PFSK-1 (cell line): ENCODE data around the gene POLR1D.

Experiments
- FOXP2 ChIP-seq: optimal IDR thresholded peaks from 2 replicates; pipeline ENCODE3; 2011; ENCODE audit warnings: borderline replicate concordance, control low read depth, inconsistent platforms; ENCODE audit not compliant: insufficient read depth; ENCODE audit errors: extremely low read length, extremely low read depth
- POLR2AphosphoS5 ChIP-seq: IDR thresholded peaks from 2 replicates; pipeline ENCODE4 v1.6.1; 2012; ENCODE audit warnings: low read depth, mild to moderate bottlenecking, control low read depth, low read length, moderate library complexity
- SIN3A ChIP-seq: IDR thresholded peaks from 2 replicates; pipeline ENCODE4 v1.6.1; 2012; ENCODE audit warnings: mild to moderate bottlenecking, low read length, moderate library complexity, borderline replicate concordance; ENCODE audit not compliant: insufficient read depth
- TAF1 ChIP-seq: IDR thresholded peaks from 2 replicates; pipeline ENCODE4 v1.6.1; 2012; ENCODE audit warnings: low read length, control low read depth, borderline replicate concordance; ENCODE audit not compliant: insufficient read depth
- TF ChIP-seq, protein P1 (sequence below), 2 experiments: IDR thresholded peaks; 2 replicates each; pipeline versions ENCODE4 v1.6.1 to v1.8.0; 2011 to 2012; ENCODE audit warnings: low read depth in 2 of 2, low read length in 2 of 2, control low read depth in 1 of 2, inconsistent platforms in 1 of 2, mild to moderate bottlenecking in 1 of 2, moderate library complexity in 1 of 2; ENCODE audit not compliant: insufficient read depth in 1 of 2

POLR1D gene

DNA sequence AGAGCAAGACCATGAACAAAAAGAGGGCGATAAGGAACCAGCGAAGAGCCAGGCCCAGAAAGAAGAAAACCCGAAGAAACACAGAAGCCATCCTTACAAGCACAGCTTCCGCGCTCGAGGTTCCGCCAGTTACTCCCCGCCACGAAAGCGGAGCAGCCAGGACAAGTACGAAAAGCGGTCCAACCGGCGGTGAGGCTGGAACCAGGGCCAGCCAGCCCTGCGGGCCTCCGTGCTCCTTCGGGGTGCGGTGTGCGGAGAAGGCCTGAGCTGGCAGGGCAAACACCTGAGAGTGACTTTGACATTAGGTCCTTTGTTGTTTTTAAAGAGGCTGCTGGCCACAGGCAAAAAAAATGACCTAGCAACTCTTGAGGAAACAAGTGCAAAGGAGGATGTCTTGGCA lies 44.1 kb downstream of the POLR1D start:
- TF ChIP-seq POLR2AphosphoS5 = no peak
- TF ChIP-seq TAF1 = no peak
- no peak for TF ChIP-seq FOXP2
- TF ChIP-seq, protein P1, sequence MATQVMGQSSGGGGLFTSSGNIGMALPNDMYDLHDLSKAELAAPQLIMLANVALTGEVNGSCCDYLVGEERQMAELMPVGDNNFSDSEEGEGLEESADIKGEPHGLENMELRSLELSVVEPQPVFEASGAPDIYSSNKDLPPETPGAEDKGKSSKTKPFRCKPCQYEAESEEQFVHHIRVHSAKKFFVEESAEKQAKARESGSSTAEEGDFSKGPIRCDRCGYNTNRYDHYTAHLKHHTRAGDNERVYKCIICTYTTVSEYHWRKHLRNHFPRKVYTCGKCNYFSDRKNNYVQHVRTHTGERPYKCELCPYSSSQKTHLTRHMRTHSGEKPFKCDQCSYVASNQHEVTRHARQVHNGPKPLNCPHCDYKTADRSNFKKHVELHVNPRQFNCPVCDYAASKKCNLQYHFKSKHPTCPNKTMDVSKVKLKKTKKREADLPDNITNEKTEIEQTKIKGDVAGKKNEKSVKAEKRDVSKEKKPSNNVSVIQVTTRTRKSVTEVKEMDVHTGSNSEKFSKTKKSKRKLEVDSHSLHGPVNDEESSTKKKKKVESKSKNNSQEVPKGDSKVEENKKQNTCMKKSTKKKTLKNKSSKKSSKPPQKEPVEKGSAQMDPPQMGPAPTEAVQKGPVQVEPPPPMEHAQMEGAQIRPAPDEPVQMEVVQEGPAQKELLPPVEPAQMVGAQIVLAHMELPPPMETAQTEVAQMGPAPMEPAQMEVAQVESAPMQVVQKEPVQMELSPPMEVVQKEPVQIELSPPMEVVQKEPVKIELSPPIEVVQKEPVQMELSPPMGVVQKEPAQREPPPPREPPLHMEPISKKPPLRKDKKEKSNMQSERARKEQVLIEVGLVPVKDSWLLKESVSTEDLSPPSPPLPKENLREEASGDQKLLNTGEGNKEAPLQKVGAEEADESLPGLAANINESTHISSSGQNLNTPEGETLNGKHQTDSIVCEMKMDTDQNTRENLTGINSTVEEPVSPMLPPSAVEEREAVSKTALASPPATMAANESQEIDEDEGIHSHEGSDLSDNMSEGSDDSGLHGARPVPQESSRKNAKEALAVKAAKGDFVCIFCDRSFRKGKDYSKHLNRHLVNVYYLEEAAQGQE (IDR thresholded peaks at IDR 0.05; ENCODE audit: insufficient read depth in 1 of 2, low read depth in 2 of 2, low read length in 2 of 2) = no peak
- no peak for TF ChIP-seq SIN3A

DNA sequence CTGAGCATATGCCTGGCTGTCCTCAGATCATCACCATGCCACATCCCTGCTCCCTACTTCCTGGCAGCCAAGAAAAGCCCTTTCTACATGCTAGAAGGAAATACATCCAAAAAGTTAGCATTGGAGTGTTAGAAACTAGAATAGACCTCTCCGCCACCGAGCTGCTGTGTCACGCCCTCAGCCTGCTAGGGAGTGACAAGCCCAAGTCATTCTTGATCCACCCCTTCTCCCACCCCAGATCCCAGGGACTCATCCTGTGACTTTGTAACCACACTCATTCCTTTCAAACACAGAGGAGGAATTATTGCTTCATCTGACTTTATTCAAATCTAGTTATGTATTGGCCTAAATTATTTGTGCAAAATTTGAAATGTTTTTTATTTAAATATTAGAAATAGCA lies 45.3 kb downstream of the POLR1D start:
- TF ChIP-seq POLR2AphosphoS5 (no peak), SIN3A (no peak), TAF1 (no peak), FOXP2 (no peak)
- TF ChIP-seq, protein P1 (IDR thresholded peaks at IDR 0.05; ENCODE audit: insufficient read depth in 1 of 2, low read depth in 2 of 2, low read length in 2 of 2) = no peak

DNA sequence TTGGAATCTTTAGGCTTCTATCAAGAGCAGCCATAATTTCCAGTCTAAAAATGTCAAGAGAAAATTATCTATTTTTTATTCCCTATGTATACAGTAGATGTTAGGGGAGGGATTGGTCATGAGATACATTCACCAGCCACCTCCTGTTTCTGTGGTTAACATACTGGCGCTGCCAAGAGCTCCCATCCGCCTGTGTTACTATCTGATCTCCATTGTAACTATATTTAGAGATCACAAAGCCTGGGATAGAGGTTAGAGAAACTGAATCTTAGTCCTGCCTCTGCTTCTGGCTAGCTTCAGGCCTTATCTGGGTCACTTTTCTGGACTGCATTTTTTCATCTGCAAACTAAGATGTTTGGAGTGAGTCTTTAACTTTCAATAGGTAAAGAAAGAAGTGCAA lies 46.3 kb downstream of the POLR1D start:
- TF ChIP-seq POLR2AphosphoS5 = no peak
- TF ChIP-seq FOXP2 = no peak
- TF ChIP-seq TAF1 = no peak
- TF ChIP-seq SIN3A = no peak
- TF ChIP-seq, protein P1 (IDR thresholded peaks at IDR 0.05; ENCODE audit: insufficient read depth in 1 of 2, low read depth in 2 of 2, low read length in 2 of 2) = no peak

DNA sequence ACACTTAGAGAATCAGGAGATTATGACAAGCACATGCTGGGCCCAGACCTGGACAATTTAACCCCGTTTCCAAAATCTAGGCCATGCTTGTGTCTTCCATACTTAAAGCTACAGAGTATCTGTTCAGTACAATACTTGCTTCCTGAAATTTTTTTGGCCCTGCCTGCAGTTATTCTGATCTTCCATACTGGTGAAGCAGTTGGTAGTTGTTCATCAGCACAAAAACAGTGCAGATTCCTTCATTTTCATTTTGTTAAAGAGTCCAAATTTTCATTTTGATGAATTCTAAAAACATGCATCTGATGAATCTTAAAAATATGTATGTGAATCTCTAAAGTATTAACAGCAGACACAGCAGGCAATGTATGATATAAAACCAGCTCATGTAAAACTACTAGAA lies 49.2 kb downstream of the POLR1D start:
- TF ChIP-seq, protein P1 (IDR thresholded peaks at IDR 0.05; ENCODE audit: insufficient read depth in 1 of 2, low read depth in 2 of 2, low read length in 2 of 2) = no peak
- TF ChIP-seq TAF1 (no peak), POLR2AphosphoS5 (no peak), FOXP2 (no peak)

DNA sequence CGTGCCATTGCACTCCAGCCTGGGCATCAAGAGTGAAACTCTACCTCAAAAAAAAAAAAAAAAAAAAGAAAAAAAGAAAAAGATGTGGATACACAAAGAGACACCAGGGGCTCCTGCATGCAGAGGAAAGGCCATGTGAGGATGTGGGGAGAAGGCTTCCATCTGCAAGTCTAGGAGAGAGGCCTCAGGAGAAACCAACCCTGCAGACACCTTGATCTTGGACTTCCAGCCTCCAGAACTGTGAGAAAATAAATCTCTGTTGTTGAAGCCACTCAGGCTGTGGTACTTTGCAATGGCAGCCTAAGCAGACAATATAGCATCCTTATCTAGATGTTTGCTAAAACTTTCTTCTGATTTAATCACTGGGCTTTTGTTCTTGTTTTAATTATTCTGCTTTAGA lies 50.3 kb downstream of the POLR1D start:
- TF ChIP-seq TAF1 (no peak), SIN3A (no peak), POLR2AphosphoS5 (no peak), FOXP2 (no peak)
- TF ChIP-seq, protein P1 (IDR thresholded peaks at IDR 0.05; ENCODE audit: insufficient read depth in 1 of 2, low read depth in 2 of 2, low read length in 2 of 2) = no peak
